GM10266 (cell line): ENCODE measurements around the gene SLCO2B1.

ENCODE experiments used
- DNase-seq: peaks from one replicate; pipeline ENCODE4 v3.0.0; 2012; ENCODE audit errors: extremely low spot score
- CTCF ChIP-seq: IDR thresholded peaks from 2 replicates; pipeline ENCODE4 v1.5.1; 2012; ENCODE audit warnings: mild to moderate bottlenecking, low read depth; ENCODE audit not compliant: control insufficient read depth, insufficient read depth; ENCODE audit errors: missing control alignments

SLCO2B1 gene

GRCh38 chr11:75149766-75150465, 991 bp upstream of the SLCO2B1 start:
- TF ChIP-seq CTCF = no peak
- DNase-seq = no peak

GRCh38 chr11:75151346-75152047, 590 bp downstream of the SLCO2B1 start:
- no peak for DNase-seq
- TF ChIP-seq CTCF = no peak

GRCh38 chr11:75152090-75152489, 1.2 kb downstream of the SLCO2B1 start:
- no peak for DNase-seq
- TF ChIP-seq CTCF = no peak

- TF ChIP-seq CTCF = no peak
- DNase-seq = no peak
These were observed 1.9 kb downstream of the SLCO2B1 start for GRCh38 chr11:75152651-75153427.

GRCh38 chr11:75154646-75155569, 4.0 kb downstream of the SLCO2B1 start:
- no peak for DNase-seq
- TF ChIP-seq CTCF = no peak

GRCh38 chr11:75155570-75156422, 4.9 kb downstream of the SLCO2B1 start:
- TF ChIP-seq CTCF = no peak
- no peak for DNase-seq
